GM19324 (cell line): Measurements from ENCODE around the gene DBF4.
"Not testable (repeated sequence)": the region's sequence is repeated elsewhere in the genome, so short reads cannot be mapped to it uniquely, and the experiment has no call there.

Experiments used
- ATAC-seq: cut with Tn5 transposase; IDR thresholded peaks from one replicate; pipeline ENCODE4 v1.9.1; 2021; ENCODE audit warnings: mild to moderate bottlenecking, moderate library complexity; ENCODE audit not compliant: unreplicated experiment, low FRiP score

DBF4 gene

DNA sequence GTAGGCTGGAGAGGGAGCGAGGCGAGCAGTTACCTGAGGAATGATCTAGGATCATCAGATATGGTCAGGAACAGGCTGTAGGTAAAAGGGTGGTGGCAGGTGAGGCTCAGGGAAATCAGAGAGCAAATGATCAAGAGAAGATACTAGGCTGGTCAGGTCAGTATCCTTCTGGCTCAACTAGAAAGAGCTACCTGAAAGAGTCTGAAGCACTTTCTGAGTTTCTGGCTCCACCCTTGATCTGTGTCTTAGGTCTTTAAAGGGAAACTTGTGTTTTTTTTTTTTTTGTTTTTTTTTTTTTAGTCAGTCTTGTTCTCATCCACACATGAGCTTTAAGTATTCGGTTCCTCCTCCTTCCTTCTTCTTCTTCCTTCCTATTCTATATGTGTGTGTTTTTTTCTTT, 68.3 kb downstream of the DBF4 start:
- ATAC-seq, result peak; percentile 64

DNA sequence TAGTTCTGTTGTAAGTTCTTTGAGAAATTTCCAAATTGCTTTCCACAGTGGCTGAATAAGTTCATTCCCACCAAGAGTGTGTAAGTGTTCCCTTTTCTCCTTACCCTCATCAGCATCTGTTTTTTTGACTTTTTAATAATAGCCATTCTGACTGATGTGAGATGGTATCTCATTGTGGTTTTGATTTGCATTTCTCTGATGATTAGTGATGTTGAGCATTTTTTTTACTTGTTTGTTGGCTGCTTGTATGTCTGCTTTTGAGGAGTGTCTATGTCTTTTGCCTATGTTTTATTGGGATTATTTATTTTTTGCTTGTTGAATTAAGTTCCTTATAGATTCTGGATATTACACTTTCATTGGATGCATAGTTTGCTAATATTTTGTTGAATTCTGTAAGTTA, 69.6 kb downstream of the DBF4 start:
- not testable (repeated sequence) for ATAC-seq

- no peak for ATAC-seq
These were observed 72.1 kb downstream of the DBF4 start for GRCh38 chr7:87948371-87948770.
